Suppressor macrophage (primary cell): ENCODE measurements around the gene FHL1.

Experiments used
- DNase-seq, 4 experiments: peaks; one replicate each; pipeline ENCODE4 v3.0.0-alpha.2; 2020 to 2022

Gene FHL1

GRCh38 chrX:136186023-136186413 lies 38.7 kb downstream of the FHL1 start:
- DNase-seq, result no peak

- DNase-seq, result no peak
Observed at GRCh38 chrX:136189222-136189621, 41.9 kb downstream of the FHL1 start.

DNA sequence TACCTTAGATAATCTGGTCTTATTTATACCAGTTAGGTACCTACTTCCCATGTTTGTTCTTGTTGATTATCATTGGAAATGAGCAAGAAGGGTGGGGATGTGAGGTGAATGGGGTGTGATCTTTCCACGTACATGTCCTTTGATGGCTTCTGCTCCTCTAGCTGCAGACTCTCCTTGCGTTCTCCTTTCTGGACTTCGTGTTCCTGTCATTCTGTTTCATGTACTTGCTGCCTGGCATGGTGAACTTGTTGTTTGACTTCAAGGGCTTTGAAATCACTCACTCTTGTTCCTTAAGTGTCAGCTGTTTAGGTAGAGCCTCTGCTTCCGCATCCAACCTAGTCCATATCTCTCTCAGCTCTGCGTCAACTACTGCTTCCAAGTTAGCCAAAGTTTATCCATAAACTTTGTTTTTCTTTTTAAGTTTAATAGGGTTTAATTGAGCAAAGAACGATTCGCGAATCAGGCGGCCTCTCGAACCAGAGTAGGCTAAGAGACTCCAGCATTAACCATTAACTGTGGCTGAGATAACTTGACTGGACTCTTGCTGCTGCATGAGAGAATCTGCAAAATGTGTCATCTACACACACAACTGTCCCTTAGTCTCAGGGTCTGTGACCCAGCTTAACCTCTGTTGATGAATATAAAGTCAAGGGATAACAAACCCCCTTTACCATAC lies 42.8 kb downstream of the FHL1 start:
- DNase-seq, result no peak

DNA sequence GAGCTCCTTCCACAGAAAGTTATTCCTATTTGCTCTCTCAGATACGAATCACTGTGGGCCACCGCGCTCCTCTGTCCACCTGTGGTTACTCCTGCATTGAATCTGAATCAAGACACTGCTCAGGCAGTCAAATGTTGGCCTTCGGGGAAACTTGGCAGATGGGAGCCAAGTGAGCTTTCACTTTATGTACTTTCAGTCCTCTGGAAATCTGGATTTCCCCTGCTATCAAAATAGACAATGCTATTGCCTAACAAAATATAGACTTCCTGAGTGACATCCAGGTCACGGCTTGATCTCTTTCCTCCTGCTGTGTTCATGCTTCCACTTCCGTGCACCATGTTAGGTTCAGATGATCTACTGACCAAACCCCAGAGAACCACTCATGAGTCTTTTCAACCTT lies 43.8 kb downstream of the FHL1 start:
- peak in 3 of 4 experiments; percentile 11 to 45 (median 43) for DNase-seq

GRCh38 chrX:136192135-136192534 lies 44.8 kb downstream of the FHL1 start:
- no peak for DNase-seq

- DNase-seq, result peak in 3 of 4 experiments; percentile 25 to 63 (median 49)
Observed at GRCh38 chrX:136192839-136193414, 45.6 kb downstream of the FHL1 start.

DNA sequence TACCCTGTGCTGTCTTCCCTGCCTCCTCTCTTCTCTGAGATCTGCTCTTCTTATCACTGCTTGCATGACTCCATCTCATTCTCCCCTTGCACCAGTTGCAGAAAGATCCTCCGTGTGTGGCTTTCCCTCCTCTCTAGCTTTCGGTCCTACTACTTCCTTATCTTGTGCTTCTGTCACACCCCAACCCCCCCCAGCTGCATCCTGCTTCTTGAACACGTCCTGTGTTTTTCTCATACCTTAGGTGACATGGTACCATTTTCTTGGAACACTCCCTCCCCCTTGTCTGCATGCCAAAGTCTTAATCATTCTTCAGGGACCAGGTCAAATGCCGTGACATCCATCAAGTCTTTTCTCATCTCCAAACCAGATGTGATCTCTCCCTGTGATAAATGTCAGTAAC lies 46.4 kb downstream of the FHL1 start:
- DNase-seq, result peak in 3 of 4 experiments; percentile 13 to 28 (median 23)

- no peak for DNase-seq
Observed at GRCh38 chrX:136194536-136194935, 47.2 kb downstream of the FHL1 start.

DNA sequence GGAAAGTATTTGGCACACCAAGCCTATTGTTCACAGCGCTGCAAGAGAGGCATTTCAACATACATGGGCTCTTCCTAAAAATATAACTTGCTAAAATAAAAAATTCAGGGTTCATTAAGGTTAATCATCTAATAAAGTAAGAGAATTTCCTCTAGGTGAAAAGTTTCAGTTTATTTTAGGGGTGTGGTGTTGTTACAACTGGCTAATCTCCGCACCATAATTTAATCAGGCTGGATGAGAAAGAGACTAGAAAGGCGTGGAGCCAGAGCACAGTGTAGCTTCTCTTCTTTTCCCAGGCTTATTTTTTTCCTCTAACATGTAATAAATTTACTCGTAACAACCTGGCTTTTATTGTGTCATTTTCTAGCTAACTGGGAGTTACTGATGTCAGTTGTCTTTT lies 47.9 kb downstream of the FHL1 start:
- DNase-seq, result no peak

- no peak for DNase-seq
Observed at GRCh38 chrX:136196691-136197155, 49.4 kb downstream of the FHL1 start.

DNA sequence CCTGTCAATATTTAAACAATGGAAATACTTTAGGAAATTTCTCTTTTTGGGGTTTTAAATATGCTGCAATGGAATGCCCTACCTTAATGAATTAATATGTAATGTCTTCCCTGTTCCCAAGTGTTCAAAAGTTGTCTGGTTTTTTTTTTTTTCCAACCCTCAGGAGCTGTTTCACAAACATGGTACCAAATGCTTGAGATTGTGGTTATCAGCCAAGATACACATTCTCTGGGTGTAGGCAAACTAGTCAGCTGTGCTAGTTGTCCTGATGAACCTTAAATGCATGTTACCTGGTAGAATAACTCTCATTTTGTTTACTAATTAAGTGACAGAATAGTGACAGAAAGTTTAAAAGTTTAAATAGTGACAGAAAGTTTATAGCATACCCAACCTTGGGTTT lies 50.7 kb downstream of the FHL1 start:
- DNase-seq, result no peak

DNA sequence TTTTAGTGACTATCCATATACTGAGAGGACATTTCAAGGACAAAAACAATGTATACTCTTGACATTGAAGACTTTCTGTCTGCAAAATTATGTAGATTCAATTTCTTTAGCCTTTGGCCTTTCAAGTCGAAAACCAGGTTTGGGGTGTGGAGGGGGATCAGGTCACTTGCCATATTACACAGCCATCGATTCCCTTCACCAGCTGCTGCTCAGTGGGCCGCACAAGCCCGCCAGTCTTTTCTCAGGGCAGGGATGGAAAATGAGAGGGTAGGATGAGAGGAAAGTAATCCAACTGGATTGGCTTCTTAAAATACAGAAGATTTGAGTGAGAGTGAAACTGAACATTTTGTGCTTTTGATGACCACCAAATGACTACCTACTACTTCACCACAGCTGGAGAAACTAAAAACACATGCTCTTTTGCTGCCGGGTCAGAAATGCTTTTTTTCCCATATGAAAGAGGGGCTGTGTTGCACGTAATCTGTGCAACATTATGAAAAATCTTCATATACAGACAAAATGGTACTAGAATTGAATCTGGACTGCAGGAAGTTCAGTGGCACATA lies 51.4 kb downstream of the FHL1 start:
- DNase-seq, result no peak

DNA sequence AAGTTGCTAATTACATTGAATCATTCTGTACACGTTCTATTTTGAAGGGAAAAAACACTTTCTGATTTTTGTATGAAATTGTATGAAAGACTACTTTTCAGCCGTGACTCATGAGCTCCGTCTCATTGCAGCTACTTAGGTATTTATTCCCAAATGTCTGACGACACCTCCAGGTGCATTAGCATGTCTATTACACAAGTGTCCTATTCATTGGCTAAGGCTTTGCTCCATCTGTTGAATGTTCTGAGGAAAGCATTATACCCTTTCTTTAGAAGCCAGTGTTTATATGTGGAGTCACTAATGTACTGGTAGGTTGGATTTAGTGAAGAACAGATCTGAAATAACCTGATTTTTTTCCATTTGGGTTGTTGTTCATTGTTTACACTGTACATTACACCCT lies 52.0 kb downstream of the FHL1 start:
- DNase-seq, result no peak

DNA sequence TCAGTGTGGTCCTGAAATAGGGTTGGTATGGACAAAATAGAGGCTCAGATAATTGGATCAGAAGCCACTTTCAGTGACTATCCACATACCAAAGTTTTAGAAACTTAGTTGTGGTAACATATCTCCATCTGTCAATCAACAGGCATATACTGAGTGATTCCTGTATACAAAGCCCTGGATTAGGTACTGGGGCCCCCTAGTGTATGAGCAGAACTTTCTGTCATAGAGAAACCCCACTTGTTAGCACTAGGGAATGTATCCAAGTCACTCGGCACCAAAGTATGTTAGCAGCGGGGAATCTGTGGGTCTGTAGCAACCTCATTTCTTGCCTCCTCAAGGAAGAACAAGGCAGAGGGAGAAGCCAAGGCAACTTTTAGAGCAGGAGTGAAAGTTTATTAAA lies 53.1 kb downstream of the FHL1 start:
- DNase-seq, result peak in 3 of 4 experiments; percentile 24 to 43 (median 25)

DNA sequence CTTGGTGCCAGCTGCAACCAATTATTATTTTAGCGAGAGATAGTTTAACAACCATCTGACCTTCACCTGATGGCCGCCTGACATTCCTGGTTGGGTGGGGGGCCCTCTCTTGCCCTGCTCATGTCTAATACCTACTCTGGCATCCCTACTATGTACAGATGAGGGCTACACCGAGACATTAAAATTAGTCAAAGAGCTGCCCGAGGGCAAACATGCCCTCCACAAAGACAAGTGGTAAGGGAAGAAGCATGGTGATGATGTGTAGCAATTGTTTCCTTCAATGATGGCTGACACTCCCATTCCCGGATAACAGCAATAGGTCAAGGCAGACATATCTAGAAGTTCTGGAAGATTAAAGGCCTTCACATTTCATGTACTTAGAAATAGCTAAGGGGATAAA lies 54.3 kb downstream of the FHL1 start:
- no peak for DNase-seq

- no peak for DNase-seq
Observed at GRCh38 chrX:136202889-136203288, 55.6 kb downstream of the FHL1 start.

GRCh38 chrX:136203438-136203837 lies 56.1 kb downstream of the FHL1 start:
- DNase-seq, result no peak

- no peak for DNase-seq
Observed at GRCh38 chrX:136203951-136204350, 56.6 kb downstream of the FHL1 start.

DNA sequence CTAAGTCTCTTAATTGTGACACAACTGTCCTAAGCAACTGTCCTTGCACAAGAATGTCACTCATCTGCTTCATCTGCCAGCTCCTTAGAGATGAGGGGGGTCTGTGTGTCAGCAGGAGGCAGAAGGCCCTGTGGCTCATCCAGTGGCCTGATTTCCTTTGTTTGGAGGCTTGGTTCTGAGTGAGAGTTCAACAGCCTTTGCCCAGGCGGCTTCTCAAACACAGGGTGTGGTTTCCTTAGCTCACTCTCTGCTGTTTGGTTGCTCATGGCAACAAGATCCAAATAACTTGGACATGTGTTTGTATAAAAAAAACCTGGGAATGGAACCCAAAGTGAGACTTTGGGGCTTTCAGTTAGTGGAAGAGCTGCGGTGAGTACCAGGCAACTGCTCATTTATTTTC lies 57.2 kb downstream of the FHL1 start:
- DNase-seq, result peak; percentile 11 to 58 (median 41)

DNA sequence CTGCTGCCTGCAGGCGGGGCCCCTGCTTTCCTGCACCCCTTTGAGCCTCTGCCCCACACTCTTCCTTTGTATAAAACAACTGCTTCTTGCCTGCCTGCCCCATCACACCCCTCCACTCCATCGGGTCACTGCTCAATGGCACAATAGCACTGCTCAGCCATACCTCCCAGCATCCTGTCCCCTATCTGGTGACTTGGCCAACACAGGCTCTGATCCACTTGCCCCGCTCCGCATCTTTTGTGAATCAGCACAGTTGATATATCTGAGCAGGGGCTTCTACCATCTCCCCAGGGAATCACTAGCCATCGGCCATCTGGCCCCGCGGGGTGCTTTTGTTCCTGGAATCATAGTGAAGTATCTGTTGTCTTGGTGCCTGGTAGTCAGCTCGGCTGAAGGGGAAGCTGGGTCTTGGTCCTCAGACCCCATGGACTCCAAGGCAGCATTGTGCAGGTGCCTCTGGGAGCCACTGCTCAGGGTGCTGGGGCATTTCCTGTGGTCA lies 58.6 kb downstream of the FHL1 start:
- DNase-seq, result no peak

GRCh38 chrX:136206916-136207315 lies 59.6 kb downstream of the FHL1 start:
- DNase-seq, result no peak

DNA sequence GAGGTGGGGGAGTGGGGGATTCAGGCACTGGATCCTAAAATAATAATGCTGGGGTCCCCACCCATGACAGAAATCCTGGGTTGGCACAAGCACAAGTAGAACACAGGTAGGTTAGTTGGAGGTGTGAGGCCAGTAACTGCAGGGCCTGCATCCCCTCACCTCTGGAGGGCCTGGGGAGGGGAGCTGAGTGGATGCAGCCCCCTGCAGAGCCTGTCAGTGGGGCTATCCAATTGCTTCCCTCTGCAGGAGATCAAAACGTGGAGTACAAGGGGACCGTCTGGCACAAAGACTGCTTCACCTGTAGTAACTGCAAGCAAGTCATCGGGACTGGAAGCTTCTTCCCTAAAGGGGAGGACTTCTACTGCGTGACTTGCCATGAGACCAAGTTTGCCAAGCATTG lies 60.2 kb downstream of the FHL1 start:
- DNase-seq, result no peak

DNA sequence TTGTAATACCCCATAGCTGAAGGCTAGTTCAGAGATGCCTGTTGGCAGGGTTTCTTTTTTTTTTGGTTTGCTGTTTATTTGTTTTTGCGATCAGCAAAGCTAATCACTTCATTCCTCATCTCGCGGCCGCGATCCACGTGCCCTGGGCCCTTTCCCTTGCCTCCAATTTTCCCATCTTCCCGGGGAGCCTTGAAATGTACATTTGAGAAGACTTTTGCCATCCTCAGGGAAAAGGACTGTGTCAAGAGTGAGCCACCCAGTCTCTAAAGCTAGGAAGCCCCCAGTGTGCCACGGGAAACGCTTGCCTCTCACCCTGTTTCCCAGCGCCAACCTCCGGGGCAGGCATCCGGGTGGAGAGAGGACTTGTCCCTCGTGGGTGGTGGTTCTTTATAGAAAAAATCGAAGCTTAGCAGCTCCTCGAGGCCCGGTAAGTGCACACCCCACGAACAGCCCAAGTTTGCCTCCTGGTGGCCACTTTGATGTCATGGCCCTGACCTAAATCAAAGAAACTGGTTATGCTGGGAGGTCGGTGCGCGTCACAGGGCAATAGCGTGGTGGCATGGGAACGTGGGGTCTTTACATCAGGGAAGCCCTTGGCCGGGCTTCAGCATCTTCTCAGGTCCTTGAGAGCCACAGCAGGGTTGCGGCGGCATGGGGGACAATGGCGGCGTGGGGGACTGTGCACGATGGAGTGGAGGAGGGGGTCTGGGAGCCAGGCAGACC lies 61.8 kb downstream of the FHL1 start:
- peak; percentile 5 to 54 (median 32) for DNase-seq
